T-helper 2 cell (primary cell): ENCODE data around the gene LRP10.
"Not testable (repeated sequence)": the region's sequence is repeated elsewhere in the genome, so short reads cannot be mapped to it uniquely, and the experiment has no call there.

Experiments
- DNase-seq, 5 experiments: peaks; one replicate each; pipeline versions ENCODE4 v3.0.0 to v3.0.0-alpha.2; 2012 to 2022

The LRP10 gene

DNA sequence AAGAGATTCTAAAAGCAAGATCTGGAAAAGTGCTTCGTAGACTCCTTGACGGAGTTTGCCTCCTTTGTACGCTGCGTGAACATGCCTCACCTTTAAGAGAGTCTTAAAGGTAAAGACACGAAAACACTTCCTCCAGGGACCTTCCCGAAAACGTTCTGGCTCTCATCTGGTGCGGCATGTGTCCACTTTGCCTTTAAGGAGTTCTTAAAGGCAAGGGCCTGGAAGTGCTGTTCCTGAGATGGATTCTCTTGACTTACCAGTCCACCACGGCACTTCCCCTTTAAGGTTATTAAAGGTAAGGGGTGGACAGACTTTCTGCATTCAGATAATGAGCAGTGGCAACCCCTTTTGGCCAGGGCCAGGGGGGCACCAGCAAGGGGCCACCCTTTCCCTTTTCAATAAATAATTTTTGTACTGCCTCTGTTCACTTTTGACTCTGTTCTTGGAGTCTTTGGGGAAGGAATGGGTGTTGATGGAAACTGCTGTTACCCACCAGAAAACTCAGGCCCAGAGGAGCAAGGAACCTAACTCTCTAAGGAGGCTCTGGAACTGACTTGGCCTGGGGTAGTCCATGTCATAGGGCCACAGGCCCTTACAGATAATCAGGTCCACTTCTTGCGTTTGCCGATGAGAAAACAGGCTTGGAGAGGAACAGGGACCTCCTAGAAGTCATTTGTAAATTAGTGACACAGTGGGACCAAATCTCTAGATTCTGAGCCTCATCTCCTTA, 15.9 kb downstream of the LRP10 start:
- peak in 3 of 5 experiments; percentile 7 to 69 (median 20) for DNase-seq

GRCh38 chr14:22887990-22888378, 16.4 kb downstream of the LRP10 start:
- peak in 1 of 5 experiments; percentile 28 for DNase-seq

- DNase-seq: peak in 1 of 5 experiments; percentile 36
Measured at GRCh38 chr14:22888662-22889061, 17.1 kb downstream of the LRP10 start.

GRCh38 chr14:22890416-22890815, 18.9 kb downstream of the LRP10 start:
- no peak for DNase-seq

DNA sequence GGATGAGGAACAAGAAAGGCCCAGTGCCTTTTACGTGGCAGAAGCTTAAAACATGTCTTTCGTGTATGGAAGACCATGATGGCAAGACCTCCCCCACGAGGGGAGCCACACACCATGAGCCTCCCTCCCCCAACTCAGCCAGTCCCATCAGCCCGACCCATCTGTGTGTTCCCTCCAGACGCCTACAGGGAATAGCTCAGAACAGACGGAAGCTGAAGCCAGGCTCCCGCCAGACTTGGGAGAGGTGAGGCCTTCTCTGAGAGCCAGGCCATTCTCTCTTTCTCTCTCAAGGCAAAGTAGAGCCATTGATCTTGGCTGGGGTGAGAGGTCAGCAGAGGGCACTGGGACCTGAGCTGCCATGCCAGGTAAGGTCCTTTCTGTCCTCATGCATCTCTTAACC, 20.9 kb downstream of the LRP10 start:
- DNase-seq: no peak

- DNase-seq: no peak
Measured at GRCh38 chr14:22893706-22894105, 22.2 kb downstream of the LRP10 start.

DNA sequence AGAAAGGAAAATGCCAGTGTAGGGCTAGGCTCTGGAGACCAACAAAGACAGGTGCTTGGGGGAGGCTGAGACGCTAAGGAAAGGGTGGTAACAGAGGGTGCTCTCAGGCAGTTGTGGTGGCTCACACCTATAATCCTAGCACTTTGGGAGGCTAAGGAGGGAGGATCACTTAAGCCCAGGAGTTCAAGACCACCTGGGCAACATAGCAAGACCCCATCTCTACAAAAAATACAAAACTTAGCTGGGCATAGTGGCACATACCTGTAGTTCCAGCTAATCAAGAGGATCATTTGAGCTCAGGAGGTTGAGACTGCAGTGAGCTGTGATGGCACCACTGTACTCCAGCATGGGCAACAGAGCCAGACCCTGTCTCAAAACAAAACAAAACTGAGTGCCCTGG, 23.9 kb downstream of the LRP10 start:
- DNase-seq: no peak

GRCh38 chr14:22896356-22896755, 24.8 kb downstream of the LRP10 start:
- DNase-seq: no peak

DNA sequence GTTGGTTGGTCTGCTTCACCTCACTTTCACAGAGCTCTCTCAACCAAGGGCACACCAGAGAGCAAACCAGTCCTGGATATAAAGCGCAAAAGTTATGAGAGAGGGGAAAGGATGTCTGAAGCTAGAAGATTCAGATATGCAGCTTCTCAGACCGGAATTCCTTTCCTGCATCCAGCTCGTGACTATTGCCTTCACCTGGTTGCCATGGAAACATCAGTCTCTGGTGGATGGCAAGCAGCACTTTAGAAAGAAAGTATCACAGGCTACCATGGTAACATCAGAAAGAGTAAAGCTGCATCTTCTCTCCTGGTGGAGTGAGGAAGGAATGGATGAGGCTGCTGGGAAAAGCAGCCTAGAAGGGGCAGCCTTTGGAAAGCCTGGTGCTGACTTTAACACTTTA, 25.2 kb downstream of the LRP10 start:
- DNase-seq: no peak

GRCh38 chr14:22897357-22897756, 25.8 kb downstream of the LRP10 start:
- no peak for DNase-seq

DNA sequence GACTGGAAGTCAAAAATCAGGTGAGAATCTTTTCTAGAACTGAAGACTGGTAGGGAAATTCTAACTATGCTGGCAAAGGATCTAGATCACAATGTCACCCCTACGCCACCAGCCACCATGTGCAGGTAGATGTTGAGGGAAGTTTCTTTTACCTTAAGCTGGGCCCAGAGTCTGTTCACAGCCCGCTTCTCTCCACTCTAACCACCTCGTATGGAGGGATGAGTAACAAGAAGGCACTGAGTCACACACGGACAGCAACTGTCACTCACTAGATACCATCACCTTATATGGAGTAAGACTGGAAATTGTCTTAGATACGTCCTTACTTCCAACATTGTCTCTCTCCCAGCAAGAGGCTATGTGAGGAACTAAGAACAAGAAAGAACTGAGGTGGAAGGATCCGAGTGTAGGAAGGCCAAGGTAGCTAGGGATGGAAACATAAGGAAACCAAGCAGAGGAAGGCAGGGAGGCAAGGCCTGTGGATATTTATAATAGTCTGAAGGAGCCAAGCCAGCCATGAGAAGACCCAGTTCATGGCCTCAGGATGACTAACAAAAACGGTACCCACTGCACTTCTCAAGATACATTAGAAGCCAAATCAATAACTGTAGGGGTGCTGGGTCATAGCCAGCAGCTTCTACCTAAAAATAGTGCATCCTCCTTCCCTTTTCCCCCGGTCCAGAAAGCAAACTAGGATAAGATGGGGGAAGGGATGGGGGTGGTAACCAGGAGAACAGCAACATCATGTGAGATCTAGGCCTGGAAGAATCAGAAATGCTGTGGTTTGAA, 27.0 kb downstream of the LRP10 start:
- DNase-seq: no peak

DNA sequence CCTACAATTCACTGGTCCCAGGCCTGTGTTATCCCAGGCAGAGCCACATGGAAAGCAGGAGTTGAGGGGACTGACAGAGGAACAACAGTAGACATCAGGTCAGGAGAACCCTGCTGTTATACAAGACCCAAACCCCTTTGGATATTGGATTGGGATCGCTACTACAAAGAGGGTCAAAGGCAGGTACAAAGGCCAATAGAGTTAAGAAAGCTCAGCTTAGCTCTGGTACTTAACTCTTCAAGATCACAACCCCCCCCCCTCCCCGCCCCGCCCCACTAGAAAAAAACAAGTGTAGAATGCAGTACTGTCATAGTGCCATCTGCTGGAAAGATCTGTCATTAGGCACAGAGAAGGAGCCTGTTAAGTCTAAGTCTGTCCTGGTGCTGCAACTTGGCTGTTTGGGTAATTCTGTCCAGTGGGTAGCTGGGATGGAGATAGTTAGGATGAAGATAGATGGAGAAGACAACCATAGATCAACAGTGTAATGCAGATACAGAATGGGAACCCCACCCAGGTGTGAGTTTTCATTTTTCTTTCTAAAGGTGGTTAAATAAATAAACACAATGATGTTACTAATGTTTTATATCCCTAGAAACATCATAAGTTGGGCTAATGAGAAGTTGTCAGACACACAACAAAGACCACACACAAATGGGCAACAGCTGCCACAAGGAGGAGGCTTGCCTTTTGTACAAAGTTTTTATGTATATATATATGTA, 28.7 kb downstream of the LRP10 start:
- peak in 3 of 5 experiments; percentile 23 to 82 (median 32) for DNase-seq

- no peak for DNase-seq
Measured at GRCh38 chr14:22901799-22902198, 30.3 kb downstream of the LRP10 start.

- no peak for DNase-seq
Measured at GRCh38 chr14:22903742-22904087, 32.2 kb downstream of the LRP10 start.

GRCh38 chr14:22905627-22906026, 34.1 kb downstream of the LRP10 start:
- no peak for DNase-seq

GRCh38 chr14:22906073-22906472, 34.5 kb downstream of the LRP10 start:
- DNase-seq: no peak

DNA sequence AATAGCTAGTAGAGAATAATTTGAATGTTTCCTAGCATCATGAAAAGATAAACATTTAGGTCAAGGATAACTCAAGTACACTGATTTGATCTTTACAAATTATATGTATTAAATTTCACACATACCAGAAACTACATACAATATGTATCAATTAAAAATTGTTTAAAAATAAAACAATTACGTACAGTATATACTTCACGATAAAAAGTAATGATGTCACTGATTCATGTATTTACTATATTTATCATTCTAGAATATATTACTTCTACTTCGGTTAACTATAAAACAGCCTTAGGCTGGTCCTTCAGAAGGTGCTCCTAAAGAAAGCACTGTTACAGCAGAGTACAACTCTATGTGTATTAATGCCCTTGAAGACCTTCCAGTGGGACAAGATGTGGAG, 35.9 kb downstream of the LRP10 start:
- no peak for DNase-seq

GRCh38 chr14:22908601-22909000, 37.1 kb downstream of the LRP10 start:
- no peak for DNase-seq

- DNase-seq: no peak
Measured at GRCh38 chr14:22910916-22911315, 39.4 kb downstream of the LRP10 start.

DNA sequence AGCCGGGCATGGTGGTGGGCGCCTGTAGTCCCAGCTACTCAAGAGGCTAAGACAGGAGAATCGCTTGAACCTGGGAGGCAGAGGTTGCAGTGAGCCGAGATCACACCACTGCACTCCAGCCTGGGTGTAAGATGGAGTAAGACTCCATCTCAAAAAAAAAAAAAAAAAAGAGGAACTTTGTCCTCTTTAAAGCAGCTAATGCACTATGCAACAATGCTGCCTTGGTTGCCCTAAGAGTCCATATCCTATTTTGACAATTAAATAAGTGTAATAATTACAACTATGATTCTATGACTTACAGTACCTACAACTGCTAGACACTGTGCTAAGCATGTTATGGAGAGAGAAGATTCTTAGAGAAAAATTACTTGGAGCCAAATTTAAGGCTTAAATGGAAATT, 43.3 kb downstream of the LRP10 start:
- DNase-seq: not testable (repeated sequence)

- DNase-seq: no peak
Measured at GRCh38 chr14:22915886-22916521, 44.5 kb downstream of the LRP10 start.

DNA sequence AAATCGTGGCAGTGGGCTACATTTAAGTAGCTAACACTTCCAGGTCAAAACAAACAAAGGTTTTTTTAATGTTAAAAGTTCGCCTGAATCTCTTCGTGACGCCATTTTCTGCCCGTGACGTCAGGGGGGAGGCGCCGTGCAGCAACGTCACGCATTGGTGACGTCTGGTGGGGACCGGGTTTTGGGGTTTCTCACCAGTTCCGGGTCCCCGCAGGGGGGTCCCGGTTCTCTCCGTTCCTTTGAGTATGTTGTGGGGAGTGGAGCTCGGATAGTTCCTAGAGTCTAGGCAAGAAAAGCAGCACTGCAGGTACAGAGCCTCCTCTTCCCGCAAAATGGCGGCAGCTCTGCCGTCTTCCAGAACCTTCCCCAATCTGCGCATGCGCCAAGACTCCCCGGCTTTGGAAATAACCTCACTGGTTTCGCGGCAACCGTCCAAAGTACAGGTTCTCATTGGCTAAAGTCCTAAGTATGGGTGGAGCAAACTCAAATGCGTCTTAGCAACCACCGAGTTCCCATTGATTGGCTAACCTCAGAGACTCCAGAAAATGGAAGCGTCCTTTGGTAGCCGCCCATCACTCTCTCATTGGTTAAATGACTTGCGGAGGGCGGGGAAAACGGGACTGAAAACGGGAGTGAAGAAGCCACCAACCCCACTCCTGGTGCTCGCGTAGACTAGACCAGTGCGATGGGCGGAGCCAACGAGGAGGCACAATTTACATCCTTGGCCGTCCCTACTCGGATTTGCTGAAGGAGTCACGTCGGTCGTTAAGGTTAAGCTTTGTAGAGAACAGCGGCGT, 47.5 kb downstream of the LRP10 start, which contains the start of gene RBM23:
Gene RBM23 (minus strand): TSS at position 346 of the 797 bp plus-strand sequence.
- DNase-seq: peak; percentile 99 to 100 (median 100)
